ENCODE results near the gene GINS2.

The GINS2 gene

DNA sequence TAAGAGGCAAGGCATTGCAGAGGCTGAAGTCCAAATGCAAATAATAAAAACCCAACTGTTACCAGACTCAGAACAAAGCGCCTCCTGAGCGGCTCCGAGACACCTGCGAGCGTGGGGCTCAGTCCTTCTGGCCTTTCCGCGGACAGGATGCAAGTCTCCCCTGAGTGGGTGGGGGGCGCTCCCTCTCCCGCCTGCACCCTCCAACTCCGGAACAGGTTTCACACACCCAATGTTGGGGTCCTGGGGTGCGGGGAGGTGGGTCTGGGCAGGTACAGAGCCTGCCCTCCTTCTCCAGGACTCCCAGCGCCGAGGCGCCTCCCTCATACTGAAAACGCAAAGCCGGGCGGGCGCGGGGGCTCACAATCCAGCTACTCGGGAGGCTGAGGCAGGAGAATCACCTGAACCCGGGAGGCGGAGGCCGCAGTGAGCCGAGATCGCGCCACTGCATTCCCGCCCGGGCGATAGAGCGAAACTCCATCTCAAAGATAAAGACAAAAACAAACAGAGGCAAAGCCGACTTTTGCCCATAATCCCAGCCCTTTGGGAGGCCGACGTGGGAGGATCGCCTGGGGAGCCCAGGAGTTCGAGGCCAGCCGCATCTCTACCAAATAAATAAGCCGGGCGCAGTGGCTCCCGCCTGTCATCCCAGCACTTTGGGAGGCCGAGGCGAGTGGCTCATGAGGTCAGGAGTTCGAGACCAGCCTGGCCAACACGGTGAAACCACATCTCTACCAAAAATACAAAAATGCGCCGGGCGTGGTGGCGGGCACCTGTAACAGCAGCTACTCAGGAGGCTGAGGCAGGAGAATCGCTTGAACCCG lies 893 bp downstream of the GINS2 start:
- peak overlapping the region; percentile 74 for H3K27ac ChIP-seq
- TF ChIP-seq, protein P1, sequence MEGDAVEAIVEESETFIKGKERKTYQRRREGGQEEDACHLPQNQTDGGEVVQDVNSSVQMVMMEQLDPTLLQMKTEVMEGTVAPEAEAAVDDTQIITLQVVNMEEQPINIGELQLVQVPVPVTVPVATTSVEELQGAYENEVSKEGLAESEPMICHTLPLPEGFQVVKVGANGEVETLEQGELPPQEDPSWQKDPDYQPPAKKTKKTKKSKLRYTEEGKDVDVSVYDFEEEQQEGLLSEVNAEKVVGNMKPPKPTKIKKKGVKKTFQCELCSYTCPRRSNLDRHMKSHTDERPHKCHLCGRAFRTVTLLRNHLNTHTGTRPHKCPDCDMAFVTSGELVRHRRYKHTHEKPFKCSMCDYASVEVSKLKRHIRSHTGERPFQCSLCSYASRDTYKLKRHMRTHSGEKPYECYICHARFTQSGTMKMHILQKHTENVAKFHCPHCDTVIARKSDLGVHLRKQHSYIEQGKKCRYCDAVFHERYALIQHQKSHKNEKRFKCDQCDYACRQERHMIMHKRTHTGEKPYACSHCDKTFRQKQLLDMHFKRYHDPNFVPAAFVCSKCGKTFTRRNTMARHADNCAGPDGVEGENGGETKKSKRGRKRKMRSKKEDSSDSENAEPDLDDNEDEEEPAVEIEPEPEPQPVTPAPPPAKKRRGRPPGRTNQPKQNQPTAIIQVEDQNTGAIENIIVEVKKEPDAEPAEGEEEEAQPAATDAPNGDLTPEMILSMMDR (conservative IDR thresholded peaks at IDR 0.05): no peak
- no peak for TF ChIP-seq ZFX (IDR thresholded peaks at IDR 0.05)

DNA sequence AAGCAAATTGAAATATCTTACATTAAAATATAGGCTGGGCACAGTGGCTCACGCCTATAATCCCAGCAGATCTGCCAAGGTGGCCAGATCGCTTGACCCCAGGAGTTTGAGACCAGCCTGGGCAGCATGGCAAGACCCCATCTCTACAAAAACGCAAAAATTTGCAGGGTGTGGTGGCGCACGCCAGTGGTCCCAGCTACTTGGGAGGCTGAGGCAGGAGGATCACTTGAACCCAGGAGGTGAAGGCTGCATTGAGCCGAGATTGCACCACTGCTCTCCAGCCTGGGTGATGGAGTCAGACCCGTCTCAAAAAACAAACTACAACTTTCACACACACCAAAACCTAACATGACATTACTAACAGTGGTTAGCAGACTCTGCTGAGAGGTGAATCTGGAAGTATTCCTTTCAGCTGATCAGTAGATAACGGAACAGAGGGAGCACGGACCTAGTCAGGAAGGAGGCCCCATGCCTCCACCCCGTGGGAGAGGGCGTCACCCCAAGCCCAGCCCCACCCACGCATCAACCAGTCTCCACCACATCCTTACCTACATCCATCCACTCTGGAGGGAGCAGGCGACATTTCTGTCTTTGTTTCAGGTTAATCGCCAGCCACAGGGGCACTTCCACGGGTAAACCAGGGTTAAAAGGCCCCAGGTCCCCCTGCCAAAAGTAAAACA lies 1.7 kb downstream of the GINS2 start:
- H3K27ac ChIP-seq: no peak overlapping the region
- no peak for TF ChIP-seq ZFX (IDR thresholded peaks at IDR 0.05)
- TF ChIP-seq, protein P1 (conservative IDR thresholded peaks at IDR 0.05): no peak

DNA sequence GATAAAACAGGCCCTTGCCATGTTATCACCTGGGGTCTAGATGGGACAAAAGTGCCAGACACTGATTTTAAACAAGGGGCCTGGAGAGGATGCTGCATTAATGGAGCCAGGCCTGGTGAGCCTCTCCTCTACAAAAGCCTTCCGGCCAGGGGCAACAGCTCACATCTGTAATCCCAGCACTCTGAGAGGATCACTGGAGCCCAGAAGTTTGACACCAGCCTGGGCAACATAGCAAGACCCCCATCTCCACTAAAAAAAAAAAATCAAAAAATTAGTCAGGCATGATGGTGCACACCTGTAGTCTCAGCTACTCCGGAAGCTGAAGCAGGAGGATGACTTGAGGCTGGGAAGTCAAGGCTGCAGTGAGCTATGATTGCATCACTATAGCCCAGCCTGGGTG lies 3.5 kb downstream of the GINS2 start:
- TF ChIP-seq, protein P1 (conservative IDR thresholded peaks at IDR 0.05): no peak
- TF ChIP-seq ZFX (IDR thresholded peaks at IDR 0.05): no peak
- H3K27ac ChIP-seq: no peak overlapping the region

DNA sequence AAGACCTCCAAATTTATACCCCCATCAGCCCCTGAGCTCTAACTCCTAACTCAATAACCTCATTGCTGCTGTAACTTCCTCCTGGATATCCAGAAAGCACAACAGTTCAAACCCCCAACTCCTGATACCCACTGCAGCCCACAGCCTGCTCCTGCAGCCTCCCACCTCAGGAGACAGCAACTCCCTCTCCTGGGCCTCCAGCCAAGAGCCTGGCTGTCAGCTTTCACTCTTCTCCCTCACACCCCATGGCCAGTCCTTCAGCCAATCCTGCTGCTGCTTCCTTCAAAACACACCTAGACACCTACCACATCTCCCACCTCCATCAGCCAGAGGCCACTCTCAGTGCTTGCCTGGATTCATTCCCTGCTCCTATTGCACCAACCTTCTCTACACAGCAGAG lies 5.4 kb downstream of the GINS2 start:
- H3K27ac ChIP-seq: peak overlapping the region; percentile 12; the same call in 1 of the 2 replicates

DNA sequence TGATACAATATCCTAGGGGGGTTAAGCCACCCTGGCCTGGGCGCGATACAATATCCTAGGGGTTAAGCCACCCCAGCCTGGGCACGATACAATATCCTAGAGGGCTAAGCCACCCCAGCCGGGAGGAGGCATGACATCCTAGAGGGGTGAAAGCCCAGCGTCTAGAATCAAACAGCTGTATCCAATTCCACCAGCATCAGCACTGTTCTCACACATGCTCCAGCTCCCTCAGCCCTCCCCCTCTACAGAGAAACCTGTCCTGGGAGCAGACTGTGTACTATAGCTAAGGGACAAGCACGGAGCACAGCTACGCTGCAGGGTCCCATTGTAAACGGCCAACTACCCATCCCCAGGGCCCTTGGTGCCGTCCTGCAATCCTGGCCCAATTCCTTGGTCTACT lies 6.2 kb downstream of the GINS2 start:
- TF ChIP-seq, protein P1 (conservative IDR thresholded peaks at IDR 0.05): no peak
- no peak for TF ChIP-seq ZFX (IDR thresholded peaks at IDR 0.05)
- peak overlapping the region; percentile 12; the same call in 1 of the 2 replicates for H3K27ac ChIP-seq

More for the DNA sequence above, 5.4 kb downstream of the GINS2 start:
- TF ChIP-seq, protein P1 (conservative IDR thresholded peaks at IDR 0.05): no peak
- no peak for TF ChIP-seq ZFX (IDR thresholded peaks at IDR 0.05)

DNA sequence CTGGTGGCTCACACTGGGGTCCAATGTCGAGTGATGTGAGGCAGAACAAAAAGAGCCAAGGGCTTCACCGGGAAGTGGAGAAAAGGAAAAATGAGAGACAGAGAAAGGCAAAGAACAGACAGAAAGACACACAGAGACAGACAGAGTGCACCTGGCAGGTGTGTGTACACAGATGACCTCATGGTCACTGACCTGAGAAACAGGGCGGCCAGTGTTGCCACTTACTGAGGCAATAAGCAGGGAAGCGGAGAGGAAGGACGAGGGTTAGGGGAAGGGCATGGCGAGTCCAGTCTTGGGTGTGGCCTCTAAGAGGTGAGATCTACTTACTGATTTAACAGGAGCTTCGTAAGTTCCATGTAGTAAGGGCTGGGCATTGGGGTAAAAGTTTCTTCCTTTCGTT lies 7.5 kb downstream of the GINS2 start:
- TF ChIP-seq, protein P1 (conservative IDR thresholded peaks at IDR 0.05): no peak
- no peak for TF ChIP-seq ZFX (IDR thresholded peaks at IDR 0.05)
- peak overlapping the region; percentile 69 for H3K27ac ChIP-seq

DNA sequence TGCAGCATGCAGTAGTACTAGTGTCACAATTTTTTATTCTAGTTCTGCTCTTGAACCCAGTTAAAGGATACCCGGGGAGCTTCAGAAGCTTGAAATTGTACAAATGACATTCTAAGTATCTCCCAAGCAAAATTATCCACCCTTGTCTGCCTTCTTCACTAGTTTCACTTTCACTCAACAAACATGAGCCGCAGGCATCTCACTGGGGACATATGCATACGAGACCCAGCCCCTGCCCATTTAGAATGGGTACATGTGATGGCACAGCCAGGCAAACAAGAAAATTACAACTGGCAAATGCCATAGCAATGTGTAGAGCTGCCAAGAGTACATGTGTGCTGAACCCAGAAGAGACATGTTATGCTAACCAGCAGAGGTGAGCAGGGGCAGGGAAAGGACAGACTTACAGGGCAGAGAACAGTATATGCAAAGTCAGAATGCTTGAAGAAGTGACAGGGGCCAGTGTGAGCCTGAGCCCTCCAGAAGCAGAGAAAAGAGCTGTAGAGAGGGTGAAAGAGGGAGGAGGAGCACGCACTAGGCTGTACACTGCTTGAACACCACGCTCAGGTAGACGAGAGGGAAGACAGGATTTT lies 8.3 kb downstream of the GINS2 start:
- peak overlapping the region; percentile 69 for H3K27ac ChIP-seq
- no peak for TF ChIP-seq ZFX (IDR thresholded peaks at IDR 0.05)
- TF ChIP-seq, protein P1 (conservative IDR thresholded peaks at IDR 0.05): no peak
